H1 (cell line): ENCODE results near the gene DAZAP2. TPM values are rescaled to one million over a fixed set of nuclear protein-coding genes. Genes with fewer than 3 reads are reported as not detected.

Source experiments
- CTCF ChIA-PET: fragments of 300-600 bp; sonication (Branson Sonifier 250); formaldehyde crosslinking; loops from one replicate; lab custom pipeline; 2021; ENCODE audit not compliant: partially characterized antibody; lab: Charles Lee
- POLR2A ChIA-PET: fragments of 300-600 bp; sonication (Branson Sonifier 250); formaldehyde crosslinking; loops from one replicate; lab custom pipeline; 2021; ENCODE audit warnings: inconsistent platforms; ENCODE audit not compliant: partially characterized antibody; lab: Charles Lee
- DNase-seq, 2 experiments: peaks; one replicate each; pipeline versions ENCODE4 v3.0.0 to v3.0.0-alpha.2; 2010 to 2022; ENCODE audit warnings: low spot score in 2 of 2, low read depth in 1 of 2, mixed read lengths in 1 of 2
- FAIRE-seq: peaks from 2 replicates; lab custom pipeline; 2011; peaks lifted over from hg19 to GRCh38; lab: Jason Lieb, UNC
- H2AFZ ChIP-seq: 2 replicates; pipeline ENCODE4 v1.8.1; 2012; ENCODE audit warnings: low read length, inconsistent platforms
- H2AK5ac ChIP-seq: 2 replicates; pipeline ENCODE4 v1.6.1; 2013; ENCODE audit warnings: low read depth, low read length
- H2BK120ac ChIP-seq: replicated peaks from 2 replicates; pipeline ENCODE3; 2013; ENCODE audit warnings: low read depth, low read length, inconsistent platforms
- H2BK12ac ChIP-seq: 2 replicates; pipeline ENCODE4 v1.6.1; 2013; ENCODE audit warnings: low read depth, low read length
- H2BK15ac ChIP-seq: 2 replicates; pipeline ENCODE4 v1.6.1; 2013; ENCODE audit warnings: low read length
- H2BK20ac ChIP-seq: 2 replicates; pipeline ENCODE4 v1.6.1; 2013; ENCODE audit warnings: low read length
- H2BK5ac ChIP-seq: 2 replicates; pipeline ENCODE4 v1.6.1; 2013; ENCODE audit warnings: low read depth, low read length
- H3K14ac ChIP-seq: 2 replicates; pipeline ENCODE4 v1.6.1; 2013; ENCODE audit warnings: inconsistent platforms; ENCODE audit not compliant: insufficient read length
- H3K18ac ChIP-seq: 2 replicates; pipeline ENCODE4 v1.6.1; 2013; ENCODE audit warnings: low read length; ENCODE audit errors: extremely low read depth
- H3K23ac ChIP-seq: 2 replicates; pipeline ENCODE4 v1.6.1; 2013; ENCODE audit warnings: inconsistent platforms; ENCODE audit not compliant: insufficient read length
- H3K23me2 ChIP-seq: 2 replicates; pipeline ENCODE4 v1.6.1; 2013; ENCODE audit warnings: low read depth, low read length
- H3K27ac ChIP-seq: 2 replicates; pipeline ENCODE4 v1.6.1; 2011; ENCODE audit warnings: low read depth, low read length, inconsistent platforms
- H3K27me3 ChIP-seq, 4 experiments: replicated peaks in 1 of 4; 1 replicate in 1 of 4; 2 replicates in 3 of 4; pipeline versions ENCODE4 v1.6.1 to v1.8.1; 2011 to 2013; ENCODE audit warnings: low read length in 3 of 4, mild to moderate bottlenecking in 3 of 4, inconsistent platforms in 2 of 4, mixed read lengths in 2 of 4, moderate library complexity in 1 of 4; ENCODE audit not compliant: control insufficient read depth in 3 of 4, insufficient read depth in 3 of 4; ENCODE audit errors: extremely low read depth in 1 of 4
- H3K36me3 ChIP-seq, 4 experiments: 2 replicates each; pipeline versions ENCODE4 v1.6.1 to v1.8.1; 2011 to 2013; ENCODE audit warnings: mild to moderate bottlenecking in 4 of 4, low read length in 3 of 4, moderate library complexity in 2 of 4, control low read depth in 1 of 4, inconsistent platforms in 1 of 4; ENCODE audit not compliant: insufficient read depth in 4 of 4, control insufficient read depth in 2 of 4
- H3K4ac ChIP-seq: replicated peaks from 2 replicates; pipeline ENCODE3; 2013; ENCODE audit warnings: low read length, low read depth, mixed read lengths, inconsistent platforms; ENCODE audit not compliant: insufficient read length
- H3K4me1 ChIP-seq, 4 experiments: replicated peaks in 1 of 4; 1 replicate in 1 of 4; 2 replicates in 3 of 4; pipeline versions ENCODE4 v1.6.1 to v1.8.1; 2011 to 2013; ENCODE audit warnings: low read length in 3 of 4, inconsistent platforms in 2 of 4, mixed read lengths in 1 of 4; ENCODE audit not compliant: insufficient read depth in 4 of 4, control insufficient read depth in 3 of 4
- H3K4me2 ChIP-seq, 2 experiments: 2 replicates each; pipeline versions ENCODE4 v1.6.1 to v1.8.1; 2011 to 2013; ENCODE audit warnings: low read depth in 2 of 2, low read length in 2 of 2, control low read depth in 1 of 2, inconsistent platforms in 1 of 2, mild to moderate bottlenecking in 1 of 2; ENCODE audit not compliant: insufficient read depth in 1 of 2
- H3K4me3 ChIP-seq, 4 experiments: fragments of 200-600, 300-600 bp in 1 of 4; sonication (generic), shearing (Covaris generic), sonication (Bioruptor Twin) in 1 of 4; 2 replicates each; pipeline versions ENCODE4 v1.5.1 to v1.8.1; 2011 to 2016; ENCODE audit warnings: low read length in 4 of 4, low read depth in 3 of 4, control low read depth in 2 of 4, inconsistent platforms in 2 of 4, mild to moderate bottlenecking in 2 of 4, mixed read lengths in 1 of 4, moderate library complexity in 1 of 4; ENCODE audit not compliant: insufficient read depth in 2 of 4; ENCODE audit errors: extremely low read depth in 1 of 4
- H3K56ac ChIP-seq: replicated peaks from 2 replicates; pipeline ENCODE3; 2013; ENCODE audit warnings: low read depth, mild to moderate bottlenecking, mixed read lengths, low read length, inconsistent platforms; ENCODE audit not compliant: insufficient read length
- H3K79me1 ChIP-seq: 2 replicates; pipeline ENCODE4 v1.6.1; 2013; ENCODE audit warnings: low read depth, low read length, control low read depth
- H3K79me2 ChIP-seq, 2 experiments: 2 replicates each; pipeline versions ENCODE4 v1.6.1 to v1.8.1; 2012 to 2013; ENCODE audit warnings: low read length in 2 of 2, mild to moderate bottlenecking in 2 of 2, inconsistent platforms in 1 of 2; ENCODE audit not compliant: insufficient read depth in 2 of 2, control insufficient read depth in 1 of 2
- H3K9ac ChIP-seq, 4 experiments: replicated peaks in 1 of 4; 1 replicate in 1 of 4; 2 replicates in 3 of 4; pipeline versions ENCODE4 v1.6.1 to v1.8.1; 2011 to 2013; ENCODE audit warnings: low read depth in 3 of 4, low read length in 3 of 4, control low read depth in 2 of 4, mild to moderate bottlenecking in 2 of 4, moderate library complexity in 2 of 4, inconsistent platforms in 1 of 4; ENCODE audit errors: extremely low read depth in 1 of 4
- H3K9me3 ChIP-seq, 2 experiments: 2 replicates each; pipeline versions ENCODE4 v1.6.1 to v1.8.1; 2012 to 2013; ENCODE audit warnings: mild to moderate bottlenecking in 2 of 2, moderate library complexity in 2 of 2, control low read depth in 1 of 2, inconsistent platforms in 1 of 2, low read depth in 1 of 2, low read length in 1 of 2, mixed read lengths in 1 of 2; ENCODE audit not compliant: insufficient read depth in 2 of 2
- H4K20me1 ChIP-seq, 2 experiments: replicated peaks in 1 of 2; 2 replicates each; pipeline versions ENCODE3 to v1.8.1; 2011 to 2013; ENCODE audit warnings: inconsistent platforms in 2 of 2, low read length in 2 of 2, mild to moderate bottlenecking in 1 of 2; ENCODE audit not compliant: insufficient read depth in 2 of 2, control insufficient read depth in 1 of 2
- H4K5ac ChIP-seq: 2 replicates; pipeline ENCODE4 v1.6.1; 2013; ENCODE audit warnings: low read length, low read depth, mixed read lengths, inconsistent platforms; ENCODE audit not compliant: insufficient read length
- H4K8ac ChIP-seq: 2 replicates; pipeline ENCODE4 v1.8.0; 2013; ENCODE audit warnings: mild to moderate bottlenecking, moderate library complexity, low read length, inconsistent platforms; ENCODE audit not compliant: insufficient read depth; ENCODE audit errors: extremely low read depth
- H4K91ac ChIP-seq: replicated peaks from 2 replicates; pipeline ENCODE3; 2013; ENCODE audit warnings: low read length, mixed read lengths, inconsistent platforms; ENCODE audit not compliant: insufficient read length
- ASH2L ChIP-seq: fragments of 200-600, 300-600 bp; sonication (generic); IDR thresholded peaks from one replicate; pipeline ENCODE4 v1.7.1; 2017; ENCODE audit warnings: low read length
- BACH1 ChIP-seq: IDR thresholded peaks from 2 replicates; pipeline ENCODE4 v1.6.1; 2012; ENCODE audit warnings: low read length, improper control_type of control experiment
- CBX8 ChIP-seq: fragments of 300-800, 300-1000 bp; sonication (generic); IDR thresholded peaks from 2 replicates; pipeline ENCODE4 v1.7.1; 2016; ENCODE audit warnings: low read depth, low read length, borderline replicate concordance
- E2F6 ChIP-seq: IDR thresholded peaks from 2 replicates; pipeline ENCODE4 v1.6.1; 2012; ENCODE audit warnings: inconsistent platforms
- KDM5A ChIP-seq: fragments of 200-600 bp; IDR thresholded peaks from 2 replicates; pipeline ENCODE4 v1.7.1; 2012; ENCODE audit warnings: mild to moderate bottlenecking, low read length, inconsistent platforms, mixed read lengths
- POU5F1 ChIP-seq: IDR thresholded peaks from 2 replicates; pipeline ENCODE4 v1.6.1; 2011; ENCODE audit warnings: low read depth, mild to moderate bottlenecking, low read length, moderate library complexity
- RFX5 ChIP-seq: IDR thresholded peaks from 2 replicates; pipeline ENCODE4 v1.6.1; 2011; ENCODE audit warnings: low read depth, low read length, improper control_type of control experiment, borderline replicate concordance
- RXRA ChIP-seq: IDR thresholded peaks from 2 replicates; pipeline ENCODE4 v1.6.1; 2011; ENCODE audit warnings: low read depth, mild to moderate bottlenecking, low read length, moderate library complexity; ENCODE audit not compliant: insufficient read depth
- SIN3A ChIP-seq, 2 experiments: IDR thresholded peaks in 1 of 2; conservative IDR thresholded peaks in 1 of 2; 2 replicates each; pipeline ENCODE4 v1.6.1; 2011 to 2012; ENCODE audit warnings: low read length in 2 of 2, improper control_type of control experiment in 1 of 2, low read depth in 1 of 2, mild to moderate bottlenecking in 1 of 2
- SRF ChIP-seq: IDR thresholded peaks from 2 replicates; pipeline ENCODE4 v1.6.1; 2011; ENCODE audit warnings: mild to moderate bottlenecking, low read depth, low read length, moderate library complexity
- TAF1 ChIP-seq: IDR thresholded peaks from 2 replicates; pipeline ENCODE4 v1.6.1; 2011; ENCODE audit warnings: mild to moderate bottlenecking, low read depth, low read length
- WGBS, 2 experiments: shearing (Covaris generic) in 1 of 2; methylation state at CpG; one replicate each; pipeline versions ENCODE4 v1.1.6 to v1.1.7; 2013 to 2015; ENCODE audit warnings: low lambda C conversion rate in 2 of 2, mixed read lengths in 2 of 2, inconsistent platforms in 1 of 2, low coverage in 1 of 2, missing lambda C conversion rate in 1 of 2; ENCODE audit not compliant: insufficient replicate concordance in 2 of 2, insufficient coverage in 1 of 2, insufficient read length in 1 of 2; ENCODE audit errors: extremely low coverage in 1 of 2, missing lambda C conversion rate in 1 of 2; 5-methylcytosine and 5-hydroxymethylcytosine counted together
- polyA plus RNA-seq, 7 experiments: library from polyadenylated mRNA; depleted of rRNA in 3 of 7; stranded (reverse) in 5 of 7; unstranded in 2 of 7; fragments of >200 nt in 5 of 7; fragments of 200-250 nt in 2 of 7; gene quantifications; 1 replicate in 5 of 7; 2 replicates in 1 of 7; 4 replicates in 1 of 7; pipeline versions ENCODE4 v1.2.1 to v1.2.3, GENCODE V29; 2011 to 2013; ENCODE audit warnings: missing spikeins in 2 of 7, mixed read lengths in 2 of 7
- total RNA-seq: library from RNA; stranded (reverse); fragmentation: NEBNext Ultra II Directional; extraction: Animal tissue kit (Norgen Biotek cat#: 25700); gene quantifications from 2 replicates; pipeline ENCODE4 v1.2.1, GENCODE V29; 2021

The DAZAP2 gene
- total and polyA plus RNA-seq, 2 of the 8 experiments (the other 6 are each of a cell fraction or from before 2014, with no cell fraction given) = 27.1 to 77.2 TPM

GRCh38 chr12:51225771-51226170 is 12.9 kb upstream of the DAZAP2 start:
- 82% methylated on average over 2 of the region's 2 CpGs; no CpG with 5 or more reads in 1 of the 2 experiments for WGBS, 2 experiments
- Histone ChIP-seq H3K14ac (no peak overlapping the region), H2BK5ac (no peak overlapping the region), H3K9ac (no peak overlapping the region), H4K20me1 (no peaks in the 10 kb centered on the region), H3K4ac (no peak overlapping the region), H2BK15ac (no peak overlapping the region), H3K79me1 (no peaks in the 10 kb centered on the region), H3K27me3 (no peaks in the 10 kb centered on the region), H3K56ac (no peak overlapping the region), H3K4me2 (no peak overlapping the region), H4K91ac (no peak overlapping the region), H3K27ac (no peak overlapping the region), H3K9me3 (no peaks in the 10 kb centered on the region), H3K4me1 (no peaks in the 10 kb centered on the region), H2BK20ac (no peak overlapping the region), H2BK12ac (no peak overlapping the region), H3K36me3 (peaks cover 0 to 3% (median 0%) of the 10 kb centered on the region in 4 experiments; a peak in 1 of 8 replicates), H4K5ac (no peak overlapping the region), H3K79me2 (no peaks in the 10 kb centered on the region), H2AFZ (no peak overlapping the region), H3K23me2 (no peaks in the 10 kb centered on the region), H4K8ac (no peak overlapping the region), H3K23ac (no peak overlapping the region), H3K18ac (no peak overlapping the region), H2BK120ac (no peak overlapping the region), H2AK5ac (no peak overlapping the region), H3K4me3 (no peak overlapping the region)
- FAIRE-seq (no peak), DNase-seq (no peak)
- ChIA-PET CTCF (no interaction called here), POLR2A (interaction anchor here (0.6 kb wide), 1 partner anchor 8 kb away, joined by 3 read pairs; the partner anchor contains the start of gene POU6F1)
- no peak for TF ChIP-seq RXRA
- TF ChIP-seq SRF = no peak
- no peak for TF ChIP-seq RFX5
- TF ChIP-seq ASH2L = no peak
- no peak for TF ChIP-seq POU5F1
- TF ChIP-seq E2F6 = no peak
- no peak for TF ChIP-seq BACH1
- TF ChIP-seq SIN3A (conservative IDR thresholded peaks at IDR 0.05 in 1 of 2, IDR thresholded peaks at IDR 0.05 in 1 of 2; ENCODE audit: low read depth in 1 of 2, low read length in 2 of 2) = no peak
- TF ChIP-seq TAF1 = no peak
- TF ChIP-seq CBX8 = no peak
- TF ChIP-seq KDM5A = no peak
